ENCODE results near the gene PET117.

- TF ChIP-seq CTCF (IDR thresholded peaks at IDR 0.05; ENCODE audit: borderline replicate concordance, extremely low read depth, low read length, poor library complexity, severe bottlenecking) (no peak), EZH2 (IDR thresholded peaks at IDR 0.05; ENCODE audit: borderline replicate concordance, low read depth, low read length, severe bottlenecking) (no peak)
Observed at GRCh38 chr20:18165553-18165952, 27.9 kb downstream of the PET117 start.
